H1 (cell line): ENCODE measurements around the gene LIPJ. TPM values are rescaled to one million over a fixed set of nuclear protein-coding genes. Genes with fewer than 3 reads are reported as not detected.

Source experiments
- CEBPB ChIP-seq: IDR thresholded peaks from 2 replicates; pipeline ENCODE4 v1.6.1; 2012; ENCODE audit warnings: low read depth, low read length
- CHD7 ChIP-seq: fragments of 300-600 bp; sonication (generic); IDR thresholded peaks from 2 replicates; pipeline ENCODE4 v1.7.1; 2012; ENCODE audit warnings: low read length, moderate library complexity, mild to moderate bottlenecking, inconsistent platforms; ENCODE audit not compliant: insufficient replicate concordance
- E2F6 ChIP-seq: IDR thresholded peaks from 2 replicates; pipeline ENCODE4 v1.6.1; 2012; ENCODE audit warnings: inconsistent platforms
- EGR1 ChIP-seq: IDR thresholded peaks from 2 replicates; pipeline ENCODE4 v1.6.1; 2011; ENCODE audit warnings: low read depth, low read length, borderline replicate concordance
- POLR2A ChIP-seq, 2 experiments: IDR thresholded peaks; 1 replicate in 1 of 2; 2 replicates in 1 of 2; pipeline ENCODE4 v1.6.1; 2011; ENCODE audit warnings: low read depth in 2 of 2, low read length in 2 of 2, mild to moderate bottlenecking in 2 of 2; ENCODE audit errors: control extremely low read depth in 1 of 2
- POU5F1 ChIP-seq: IDR thresholded peaks from 2 replicates; pipeline ENCODE4 v1.6.1; 2011; ENCODE audit warnings: low read depth, mild to moderate bottlenecking, low read length, moderate library complexity
- RFX5 ChIP-seq: IDR thresholded peaks from 2 replicates; pipeline ENCODE4 v1.6.1; 2011; ENCODE audit warnings: low read depth, low read length, improper control_type of control experiment, borderline replicate concordance
- SP2 ChIP-seq: IDR thresholded peaks from 2 replicates; pipeline ENCODE4 v1.6.1; 2012; ENCODE audit warnings: mild to moderate bottlenecking, low read length, inconsistent platforms
- SUZ12 ChIP-seq: fragments of 200-600 bp; sonication (generic); IDR thresholded peaks from 2 replicates; pipeline ENCODE4 v1.6.1; 2012; ENCODE audit warnings: mild to moderate bottlenecking, inconsistent platforms, low read length, moderate library complexity, mixed read lengths
- YY1 ChIP-seq: IDR thresholded peaks from 2 replicates; pipeline ENCODE4 v1.6.1; 2011; ENCODE audit warnings: low read depth, mild to moderate bottlenecking, low read length
- polyA plus RNA-seq, 7 experiments: library from polyadenylated mRNA; depleted of rRNA in 3 of 7; stranded (reverse) in 5 of 7; unstranded in 2 of 7; fragments of >200 nt in 5 of 7; fragments of 200-250 nt in 2 of 7; gene quantifications; 1 replicate in 5 of 7; 2 replicates in 1 of 7; 4 replicates in 1 of 7; pipeline versions ENCODE4 v1.2.1 to v1.2.3, GENCODE V29; 2011 to 2013; ENCODE audit warnings: missing spikeins in 2 of 7, mixed read lengths in 2 of 7
- total RNA-seq: library from RNA; stranded (reverse); fragmentation: NEBNext Ultra II Directional; extraction: Animal tissue kit (Norgen Biotek cat#: 25700); gene quantifications from 2 replicates; pipeline ENCODE4 v1.2.1, GENCODE V29; 2021

LIPJ gene
- total and polyA plus RNA-seq, 2 of the 8 experiments (the other 6 are each of a cell fraction or from before 2014, with no cell fraction given) = not detected

GRCh38 chr10:88544140-88544870 is 42.3 kb upstream of the LIPJ start (continued):
- no peak for TF ChIP-seq CHD7
- TF ChIP-seq YY1 = no peak
- TF ChIP-seq POU5F1 = no peak
- TF ChIP-seq EGR1 = no peak
- no peak for TF ChIP-seq SUZ12
- TF ChIP-seq E2F6 = no peak
- no peak for TF ChIP-seq RFX5
- no peak for TF ChIP-seq CEBPB
- no peak for TF ChIP-seq SP2
- no peak for TF ChIP-seq POLR2A (IDR thresholded peaks at IDR 0.05; ENCODE audit: control extremely low read depth in 1 of 2, low read depth in 2 of 2, low read length in 2 of 2)
